PC-3 (cell line): ENCODE measurements around the gene ZNF622. TPM values are rescaled to one million over a fixed set of nuclear protein-coding genes. Genes with fewer than 3 reads are reported as not detected.

Experiments used
- ATAC-seq: fragments of 200-7000 bp; cut with Tn5 transposase; 2 replicates; pipeline ENCODE4 v1.9.1; 2020; ENCODE audit warnings: mild to moderate bottlenecking, moderate library complexity
- BruUV-seq: library from RNA; stranded (reverse); fragments of 400-500 nt; replicated peaks from 2 replicates; lab custom pipeline; 2021; lab: Mats Ljungman, UMichigan
- CTCF ChIA-PET: fragments of 300-600 bp; sonication (Branson Sonifier 250); formaldehyde crosslinking; loops from one replicate; lab custom pipeline; 2022; ENCODE audit warnings: antibody characterized with exemption; lab: Charles Lee
- POLR2A ChIA-PET: fragments of 300-600 bp; sonication (Branson Sonifier 250); formaldehyde crosslinking; loops from one replicate; lab custom pipeline; 2022; ENCODE audit warnings: antibody characterized with exemption; ENCODE audit not compliant: unreplicated experiment; lab: Charles Lee
- DNase-seq: peaks from one replicate; pipeline ENCODE4 v3.0.0-alpha.2; 2015
- H2AFZ ChIP-seq: fragments of 300-600 bp; sonication (generic); 2 replicates; pipeline ENCODE4 v1.6.0; 2016; ENCODE audit warnings: antibody characterized with exemption, low read length
- H3F3A ChIP-seq: fragments of 300-600 bp; sonication (generic); one replicate; pipeline ENCODE4 v1.6.0; 2017; ENCODE audit warnings: antibody characterized with exemption, low read length, control low read depth, mild to moderate bottlenecking; ENCODE audit not compliant: unreplicated experiment
- H3K27ac ChIP-seq: fragments of 300-600 bp; sonication (generic); 2 replicates; pipeline ENCODE4 v1.5.1; 2016; ENCODE audit warnings: mild to moderate bottlenecking, low read length
- H3K27me3 ChIP-seq: fragments of 300-600 bp; sonication (generic); 2 replicates; pipeline ENCODE4 v1.6.1; 2016; ENCODE audit warnings: low read length, mixed read lengths
- H3K36me3 ChIP-seq: fragments of 300-600 bp; sonication (generic); 2 replicates; pipeline ENCODE4 v1.6.1; 2016; ENCODE audit warnings: low read depth, mixed run types, low read length, mixed read lengths
- H3K4me1 ChIP-seq: fragments of 300-600 bp; sonication (generic); 2 replicates; pipeline ENCODE4 v1.5.1; 2016; ENCODE audit warnings: low read length; ENCODE audit not compliant: insufficient read depth
- H3K4me2 ChIP-seq: fragments of 300-600 bp; sonication (generic); 2 replicates; pipeline ENCODE4 v1.6.0; 2016; ENCODE audit warnings: low read length
- H3K4me3 ChIP-seq: fragments of 300-600 bp; sonication (generic); 2 replicates; pipeline ENCODE4 v1.5.1; 2016; ENCODE audit warnings: mild to moderate bottlenecking, low read length, mixed read lengths
- H3K79me2 ChIP-seq: fragments of 300-600 bp; sonication (generic); 2 replicates; pipeline ENCODE4 v1.6.1; 2017; ENCODE audit warnings: low read length, mixed read lengths
- H3K9ac ChIP-seq: fragments of 300-600 bp; sonication (generic); 2 replicates; pipeline ENCODE4 v1.6.0; 2016; ENCODE audit warnings: mild to moderate bottlenecking, low read length
- H3K9me2 ChIP-seq: fragments of 300-600 bp; sonication (generic); replicated peaks from 2 replicates; pipeline ENCODE4 v1.6.1; 2016; ENCODE audit warnings: mixed run types, low read length, mixed read lengths
- H3K9me3 ChIP-seq: fragments of 300-600 bp; sonication (generic); 2 replicates; pipeline ENCODE4 v1.6.1; 2016; ENCODE audit warnings: low read length, mixed read lengths
- H4K20me1 ChIP-seq: fragments of 300-600 bp; sonication (generic); 2 replicates; pipeline ENCODE4 v1.6.1; 2016; ENCODE audit warnings: low read length, mixed read lengths
- EZH2 ChIP-seq: fragments of 300-600 bp; sonication (generic); IDR thresholded peaks from one replicate; pipeline ENCODE4 v1.6.1; 2017; ENCODE audit warnings: antibody characterized with exemption, mild to moderate bottlenecking, low read length; ENCODE audit not compliant: unreplicated experiment
- EZH2phosphoT487 ChIP-seq: fragments of 300-600 bp; sonication (generic); IDR thresholded peaks from 2 replicates; pipeline ENCODE4 v1.6.1; 2018; ENCODE audit warnings: mild to moderate bottlenecking, antibody characterized with exemption, low read length, borderline replicate concordance
- intact Hi-C: fragments of 100-400 bp; cut with micrococcal nuclease; formaldehyde crosslinking; loops from 2 replicates; pipeline ENCODE4 v1.9.0; 2023
- total RNA-seq: library from RNA; depleted of rRNA; stranded (reverse); fragments of >200 nt; gene quantifications from 2 replicates; pipeline ENCODE4 v1.2.3, GENCODE V29; 2014
- TF ChIP-seq, protein P1 (sequence below): fragments of 300-600 bp; sonication (generic); conservative IDR thresholded peaks from 2 replicates; pipeline ENCODE4 v1.5.1; 2017; ENCODE audit warnings: antibody characterized with exemption, low read depth, mild to moderate bottlenecking, low read length

ZNF622 gene
- total RNA-seq, 1 experiment from 2014 or later: 76.9 TPM

DNA sequence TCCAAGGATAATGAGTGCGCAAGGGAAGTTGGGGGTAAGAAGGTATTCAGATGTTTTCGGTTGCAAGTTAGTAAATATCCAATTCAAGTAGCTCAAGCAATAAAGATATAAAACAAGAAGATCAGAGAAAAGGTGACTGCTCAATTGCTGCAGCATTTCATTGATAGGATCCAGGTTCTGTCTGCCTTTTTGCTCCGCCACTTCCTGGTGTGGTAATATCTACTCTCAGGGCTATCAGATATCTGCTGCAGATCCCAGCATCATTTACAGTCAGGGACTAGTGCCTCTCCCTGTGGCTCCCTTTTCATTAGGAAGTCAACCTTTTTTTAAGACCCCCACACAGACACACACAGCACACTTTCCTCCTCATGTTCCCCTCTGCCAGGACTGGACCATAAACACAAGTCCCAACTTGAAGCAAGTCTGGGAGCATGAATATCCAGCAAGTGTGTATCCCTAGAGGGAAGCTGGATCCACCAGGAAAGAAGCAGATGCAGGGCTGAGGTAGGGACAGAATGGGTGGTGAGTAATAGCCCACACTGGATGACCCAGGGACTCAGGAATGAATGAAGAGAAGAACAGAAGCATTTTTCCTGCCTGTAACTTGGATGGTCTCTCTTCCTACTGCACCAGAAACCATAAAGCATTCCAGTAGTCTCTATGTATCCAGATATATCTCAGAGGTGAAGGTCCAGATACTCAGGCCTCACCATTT lies 53.7 kb downstream of the ZNF622 start:
- Histone ChIP-seq H3K36me3 (no peaks in the 10 kb centered on the region), H3K27me3 (no peaks in the 10 kb centered on the region), H3F3A (no peaks in the 10 kb centered on the region), H3K9me2 (no peaks in the 10 kb centered on the region), H3K4me1 (no peaks in the 10 kb centered on the region), H3K4me3 (no peak overlapping the region), H3K9me3 (no peaks in the 10 kb centered on the region), H3K4me2 (no peak overlapping the region), H2AFZ (no peak overlapping the region), H3K79me2 (no peaks in the 10 kb centered on the region), H3K27ac (no peak overlapping the region), H3K9ac (no peak overlapping the region), H4K20me1 (no peaks in the 10 kb centered on the region)
- intact Hi-C loops: no loop called here
- no peak for ATAC-seq
- ChIA-PET POLR2A (no interaction called here), CTCF (no interaction called here)
- BruUV-seq: no TSS peak
- DNase-seq: peak; percentile 39
- no peak for TF ChIP-seq EZH2
- no peak for TF ChIP-seq EZH2phosphoT487
- TF ChIP-seq, protein P1, sequence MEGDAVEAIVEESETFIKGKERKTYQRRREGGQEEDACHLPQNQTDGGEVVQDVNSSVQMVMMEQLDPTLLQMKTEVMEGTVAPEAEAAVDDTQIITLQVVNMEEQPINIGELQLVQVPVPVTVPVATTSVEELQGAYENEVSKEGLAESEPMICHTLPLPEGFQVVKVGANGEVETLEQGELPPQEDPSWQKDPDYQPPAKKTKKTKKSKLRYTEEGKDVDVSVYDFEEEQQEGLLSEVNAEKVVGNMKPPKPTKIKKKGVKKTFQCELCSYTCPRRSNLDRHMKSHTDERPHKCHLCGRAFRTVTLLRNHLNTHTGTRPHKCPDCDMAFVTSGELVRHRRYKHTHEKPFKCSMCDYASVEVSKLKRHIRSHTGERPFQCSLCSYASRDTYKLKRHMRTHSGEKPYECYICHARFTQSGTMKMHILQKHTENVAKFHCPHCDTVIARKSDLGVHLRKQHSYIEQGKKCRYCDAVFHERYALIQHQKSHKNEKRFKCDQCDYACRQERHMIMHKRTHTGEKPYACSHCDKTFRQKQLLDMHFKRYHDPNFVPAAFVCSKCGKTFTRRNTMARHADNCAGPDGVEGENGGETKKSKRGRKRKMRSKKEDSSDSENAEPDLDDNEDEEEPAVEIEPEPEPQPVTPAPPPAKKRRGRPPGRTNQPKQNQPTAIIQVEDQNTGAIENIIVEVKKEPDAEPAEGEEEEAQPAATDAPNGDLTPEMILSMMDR: no peak

DNA sequence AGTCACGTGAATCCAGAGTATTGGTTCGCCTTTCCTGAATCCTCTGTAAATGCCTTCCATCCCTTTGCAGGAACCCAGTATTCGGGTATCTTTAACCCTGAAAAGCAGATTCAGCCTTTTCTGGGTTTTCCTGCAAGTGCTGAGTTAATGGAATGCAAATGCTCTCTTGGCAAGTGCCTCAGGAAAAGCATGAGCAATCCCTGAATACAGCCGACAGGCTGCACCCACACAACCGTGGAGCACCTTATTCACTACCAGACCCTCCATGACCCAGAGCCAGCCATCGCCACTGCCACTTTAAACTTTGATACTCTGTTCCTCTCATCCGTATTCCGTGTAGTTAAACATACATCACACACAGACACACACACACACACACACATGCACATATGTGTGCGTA lies 54.4 kb downstream of the ZNF622 start:
- no peaks in the 10 kb centered on the region for H3F3A ChIP-seq
- no TSS peak for BruUV-seq
- H3K4me2 ChIP-seq: no peak overlapping the region
- CTCF ChIA-PET: no interaction called here
- no peak overlapping the region for H2AFZ ChIP-seq
- intact Hi-C loops: no loop called here
- no peak overlapping the region for H3K9ac ChIP-seq
- H3K79me2 ChIP-seq: no peaks in the 10 kb centered on the region
- no peak overlapping the region for H3K27ac ChIP-seq
- DNase-seq (no peak), ATAC-seq (no peak)
- POLR2A ChIA-PET: no interaction called here
- H3K9me2 ChIP-seq: no peaks in the 10 kb centered on the region
- H3K4me3 ChIP-seq: no peak overlapping the region
- TF ChIP-seq, protein P1: no peak
- TF ChIP-seq EZH2phosphoT487 (no peak), EZH2 (no peak)
- H3K9me3 ChIP-seq: no peaks in the 10 kb centered on the region
- H3K27me3 ChIP-seq: no peaks in the 10 kb centered on the region
- no peaks in the 10 kb centered on the region for H4K20me1 ChIP-seq
- no peaks in the 10 kb centered on the region for H3K4me1 ChIP-seq
- no peaks in the 10 kb centered on the region for H3K36me3 ChIP-seq

DNA sequence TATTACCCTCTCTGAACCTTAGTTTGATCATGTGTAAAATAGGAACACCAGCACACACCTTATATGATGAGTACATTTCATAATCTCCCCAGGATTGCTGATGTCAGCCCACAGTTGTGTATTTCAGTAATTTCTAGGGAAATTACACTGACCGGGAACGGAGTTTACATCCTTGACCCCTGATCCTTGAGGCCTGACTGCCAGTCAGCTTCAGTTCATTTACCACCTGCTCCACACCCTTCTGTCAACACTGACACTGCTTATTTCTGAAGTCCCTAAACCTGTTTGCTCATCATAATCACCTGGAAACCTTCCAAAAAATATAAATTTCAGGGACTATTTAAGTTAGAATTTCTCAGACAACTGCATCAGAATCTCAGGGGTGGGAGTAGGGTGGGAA lies 55.3 kb downstream of the ZNF622 start:
- Histone ChIP-seq H3K4me1 (no peaks in the 10 kb centered on the region), H3K79me2 (no peaks in the 10 kb centered on the region), H3K27me3 (no peaks in the 10 kb centered on the region), H3K9ac (no peak overlapping the region), H3K9me3 (no peaks in the 10 kb centered on the region), H2AFZ (no peak overlapping the region), H3K4me3 (no peak overlapping the region), H3K9me2 (no peaks in the 10 kb centered on the region), H3K36me3 (no peaks in the 10 kb centered on the region), H3K4me2 (no peak overlapping the region), H3F3A (no peaks in the 10 kb centered on the region), H3K27ac (no peak overlapping the region), H4K20me1 (no peaks in the 10 kb centered on the region)
- POLR2A ChIA-PET: no interaction called here
- no TSS peak for BruUV-seq
- CTCF ChIA-PET: no interaction called here
- DNase-seq (no peak), ATAC-seq (no peak)
- intact Hi-C loops: no loop called here
- no peak for TF ChIP-seq EZH2
- no peak for TF ChIP-seq EZH2phosphoT487
- TF ChIP-seq, protein P1: no peak
